B cell (primary cell): ENCODE results near the gene COX8C.

ENCODE experiments used
- CTCF ChIP-seq: fragments of 200-600 bp; IDR thresholded peaks from one replicate; pipeline ENCODE4 v1.8.0; 2022; ENCODE audit warnings: antibody characterized with exemption, mild to moderate bottlenecking
- EZH2 ChIP-seq: IDR thresholded peaks from 2 replicates; pipeline ENCODE4 v1.6.1; 2012; ENCODE audit warnings: borderline replicate concordance, low read depth, mild to moderate bottlenecking, moderate library complexity, low read length; ENCODE audit not compliant: insufficient read depth, poor library complexity, severe bottlenecking

GRCh38 chr14:93315575-93315974, 31.4 kb upstream of the COX8C start:
- TF ChIP-seq CTCF (no peak), EZH2 (no peak)
